ENCODE results near the gene SHKBP1.
A peak's percentile ranks its signal among the peaks of the same experiment; 100 is the strongest.

The SHKBP1 gene

GRCh38 chr19:40626918-40627317 is 50.2 kb downstream of the SHKBP1 start:
- TF ChIP-seq CTCF (IDR thresholded peaks at IDR 0.05; ENCODE audit: low read depth, low read length, missing control alignments), result no peak
- no peak overlapping the region for H3K4me3 ChIP-seq (ENCODE audit: low read depth, low read length)
- in situ Hi-C loops (cut with HindIII; ENCODE audit: low sequenced_read_pairs), result no loop called here
- DNase-seq (ENCODE audit: low read depth), result no peak

- DNase-seq (ENCODE audit: low read depth), result no peak
- no peak for TF ChIP-seq CTCF (IDR thresholded peaks at IDR 0.05; ENCODE audit: low read depth, low read length, missing control alignments)
- in situ Hi-C loops (cut with HindIII; ENCODE audit: low sequenced_read_pairs), result no loop called here
- no peak overlapping the region for H3K4me3 ChIP-seq (ENCODE audit: low read depth, low read length)
Observed at GRCh38 chr19:40627486-40628279, 51.0 kb downstream of the SHKBP1 start.

GRCh38 chr19:40629346-40629745 is 52.7 kb downstream of the SHKBP1 start:
- TF ChIP-seq CTCF (IDR thresholded peaks at IDR 0.05; ENCODE audit: low read depth, low read length, missing control alignments), result no peak
- in situ Hi-C loops (cut with HindIII; ENCODE audit: low sequenced_read_pairs), result no loop called here
- no peak for DNase-seq (ENCODE audit: low read depth)
- H3K4me3 ChIP-seq (ENCODE audit: low read depth, low read length), result no peak overlapping the region

GRCh38 chr19:40630571-40631160 is 54.0 kb downstream of the SHKBP1 start:
- TF ChIP-seq CTCF (IDR thresholded peaks at IDR 0.05; ENCODE audit: low read depth, low read length, missing control alignments), result no peak
- H3K4me3 ChIP-seq (ENCODE audit: low read depth, low read length), result no peak overlapping the region
- in situ Hi-C loops (cut with HindIII; ENCODE audit: low sequenced_read_pairs), result no loop called here
- no peak for DNase-seq (ENCODE audit: low read depth)

- in situ Hi-C loops (cut with HindIII; ENCODE audit: low sequenced_read_pairs), result no loop called here
- TF ChIP-seq CTCF (IDR thresholded peaks at IDR 0.05; ENCODE audit: low read depth, low read length, missing control alignments), result no peak
- no peak overlapping the region for H3K4me3 ChIP-seq (ENCODE audit: low read depth, low read length)
- no peak for DNase-seq (ENCODE audit: low read depth)
Observed at GRCh38 chr19:40632311-40633036, 55.8 kb downstream of the SHKBP1 start.

- no peak for TF ChIP-seq CTCF (IDR thresholded peaks at IDR 0.05; ENCODE audit: low read depth, low read length, missing control alignments)
- peak; percentile 24 for DNase-seq (ENCODE audit: low read depth)
- in situ Hi-C loops (cut with HindIII; ENCODE audit: low sequenced_read_pairs), result no loop called here
Observed at GRCh38 chr19:40633207-40633606, 56.5 kb downstream of the SHKBP1 start.

More at GRCh38 chr19:40633207-40633606, 56.5 kb downstream of the SHKBP1 start:
- H3K4me3 ChIP-seq (ENCODE audit: low read depth, low read length), result no peak overlapping the region

All from astrocyte of the cerebellum (primary cell).